IPS-18c (cell line): Measurements from ENCODE around the gene PFKFB3.
"Not testable (repeated sequence)": the region's sequence is repeated elsewhere in the genome, so short reads cannot be mapped to it uniquely, and the experiment has no call there.

Experiments used
- H3K4me3 ChIP-seq: 2 replicates; pipeline ENCODE4 v1.7.0; 2013; ENCODE audit warnings: low read depth, mild to moderate bottlenecking, low read length, moderate library complexity; ENCODE audit not compliant: insufficient read depth
- H3K9me3 ChIP-seq: one replicate; pipeline ENCODE4 v1.6.1; 2013; ENCODE audit warnings: mild to moderate bottlenecking, low read length, moderate library complexity; ENCODE audit not compliant: control insufficient read depth, insufficient read depth

Gene PFKFB3

DNA sequence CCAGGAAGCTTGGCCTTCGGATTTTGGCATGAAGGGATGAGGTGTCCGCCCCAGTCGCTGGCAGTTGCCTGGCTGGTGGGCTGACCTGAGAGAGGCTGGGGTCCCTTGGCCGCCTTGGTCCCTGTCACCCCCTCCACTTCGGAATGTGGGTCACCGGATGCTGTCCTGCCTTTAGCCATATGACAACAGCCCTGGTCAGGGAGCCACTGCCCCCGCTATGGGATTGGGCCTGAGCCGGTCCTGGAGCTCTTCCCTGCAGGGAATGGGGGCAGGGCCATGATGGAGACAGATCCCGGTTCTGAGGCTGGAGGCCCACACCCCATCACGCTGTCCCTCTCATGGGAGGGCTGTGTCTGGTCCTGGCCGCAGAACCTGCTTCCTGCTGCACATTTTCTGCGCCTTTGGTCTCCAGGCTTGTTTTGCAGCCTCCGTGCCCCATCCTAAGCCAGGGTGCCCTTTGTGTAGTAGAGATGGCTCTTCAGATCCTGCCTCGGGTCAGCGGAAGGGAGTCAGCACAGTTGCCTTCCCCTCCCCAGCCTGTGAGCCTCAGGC lies 22.6 kb downstream of the PFKFB3 start:
- H3K4me3 ChIP-seq = no peak overlapping the region
- no peaks in the 10 kb centered on the region for H3K9me3 ChIP-seq

DNA sequence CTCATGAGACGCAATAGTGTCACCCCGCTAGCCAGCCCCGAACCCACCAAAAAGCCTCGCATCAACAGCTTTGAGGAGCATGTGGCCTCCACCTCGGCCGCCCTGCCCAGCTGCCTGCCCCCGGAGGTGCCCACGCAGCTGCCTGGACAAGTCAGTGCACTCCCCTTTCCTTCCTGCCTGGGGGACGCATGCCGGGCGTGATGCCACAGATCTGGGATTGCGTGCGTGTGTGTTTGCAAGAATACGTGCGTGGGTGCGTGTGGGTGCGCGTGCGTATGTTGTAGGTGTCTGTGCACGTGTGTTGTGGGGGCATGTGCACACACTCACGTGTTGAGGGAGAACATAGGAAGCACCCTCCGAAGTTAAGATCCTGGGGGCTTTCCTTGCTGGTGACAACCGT lies 23.5 kb downstream of the PFKFB3 start:
- no peaks in the 10 kb centered on the region for H3K9me3 ChIP-seq
- H3K4me3 ChIP-seq = no peak overlapping the region

DNA sequence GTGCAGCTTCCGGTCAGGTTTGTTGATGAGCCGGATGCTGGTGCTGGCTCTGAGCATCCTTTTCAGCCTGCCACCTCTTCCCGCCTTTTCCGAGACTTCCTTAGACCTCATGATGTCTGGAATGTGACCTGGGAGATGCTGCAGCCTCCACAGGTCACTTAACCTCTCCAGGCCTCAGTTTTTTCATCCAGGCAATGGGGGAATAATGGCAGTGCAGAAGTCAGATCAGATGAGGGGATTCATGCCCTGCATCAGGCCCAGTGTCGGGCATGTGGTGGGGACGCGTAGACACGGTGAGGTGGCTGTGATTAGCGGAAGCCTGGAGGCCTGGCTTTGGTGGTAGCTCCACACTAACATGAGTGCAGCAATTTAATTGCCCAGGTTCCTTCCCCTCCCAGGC lies 24.6 kb downstream of the PFKFB3 start:
- Histone ChIP-seq H3K4me3 (no peak overlapping the region), H3K9me3 (no peaks in the 10 kb centered on the region)

DNA sequence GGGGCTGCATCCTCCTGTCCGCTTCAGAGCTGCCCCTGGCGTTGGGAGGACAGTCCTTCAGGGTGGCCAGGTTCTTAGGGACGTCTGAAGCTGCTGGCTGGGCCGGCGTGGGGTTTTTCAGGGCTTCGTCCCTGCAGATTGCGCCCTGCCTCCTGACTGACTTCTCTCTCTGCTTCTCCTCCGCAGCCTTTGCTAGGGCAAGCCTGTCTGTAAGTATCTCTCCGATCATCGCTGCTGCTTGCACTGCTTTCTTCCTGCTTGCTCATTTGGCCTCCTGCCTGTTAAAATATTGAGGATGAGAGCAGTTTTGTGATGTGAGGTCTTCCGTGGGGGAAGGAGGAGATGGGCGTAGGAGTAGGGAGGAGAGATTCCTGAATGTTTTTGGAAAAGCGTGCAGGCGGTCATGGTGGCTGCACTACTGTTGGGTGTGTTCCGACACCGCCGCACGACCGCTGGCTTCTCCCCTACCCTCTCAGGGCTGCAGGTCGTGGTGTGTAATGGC lies 25.3 kb downstream of the PFKFB3 start:
- no peaks in the 10 kb centered on the region for H3K9me3 ChIP-seq
- no peak overlapping the region for H3K4me3 ChIP-seq

DNA sequence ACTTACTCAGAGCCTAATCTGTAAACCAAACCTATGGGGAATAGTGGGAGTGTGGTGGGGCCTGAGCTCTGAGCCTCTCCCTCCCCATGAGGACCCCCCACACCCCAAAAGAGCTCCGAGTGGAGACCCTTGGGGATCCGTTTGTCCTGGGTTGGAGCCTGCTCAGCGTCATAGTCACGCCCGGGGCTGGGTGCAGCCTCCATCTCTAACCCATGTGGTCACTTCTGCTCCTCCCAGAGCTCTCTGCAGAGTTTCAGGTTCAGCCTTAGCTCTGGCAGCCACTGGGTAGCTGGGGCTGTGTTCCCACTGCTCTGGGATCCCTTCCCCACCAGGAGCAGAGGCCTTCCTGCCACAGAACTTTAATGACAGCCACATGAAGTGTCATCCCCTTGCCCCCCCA lies 25.9 kb downstream of the PFKFB3 start:
- H3K9me3 ChIP-seq = no peaks in the 10 kb centered on the region
- H3K4me3 ChIP-seq = no peak overlapping the region

DNA sequence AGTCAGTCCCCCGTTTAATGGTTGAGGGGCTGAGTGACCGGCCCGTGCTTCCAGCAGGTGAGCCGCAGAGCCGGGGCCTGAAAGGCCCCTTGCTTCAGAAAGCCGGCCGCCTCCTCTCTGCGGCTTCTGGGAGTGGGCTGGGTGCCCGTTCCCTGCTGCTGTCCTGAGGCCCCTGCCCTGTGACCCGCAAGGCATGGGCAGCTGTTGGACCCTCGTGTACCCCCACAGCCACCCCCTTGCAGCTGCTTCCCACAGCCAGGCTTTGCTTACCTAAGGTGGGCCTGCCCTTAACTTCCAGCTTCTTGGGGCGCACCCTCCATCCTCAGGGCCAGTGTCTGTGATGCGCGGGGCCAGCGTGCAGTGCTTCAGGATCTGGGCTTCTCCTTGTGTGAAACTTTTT lies 26.6 kb downstream of the PFKFB3 start:
- Histone ChIP-seq H3K4me3 (no peak overlapping the region), H3K9me3 (no peaks in the 10 kb centered on the region)

DNA sequence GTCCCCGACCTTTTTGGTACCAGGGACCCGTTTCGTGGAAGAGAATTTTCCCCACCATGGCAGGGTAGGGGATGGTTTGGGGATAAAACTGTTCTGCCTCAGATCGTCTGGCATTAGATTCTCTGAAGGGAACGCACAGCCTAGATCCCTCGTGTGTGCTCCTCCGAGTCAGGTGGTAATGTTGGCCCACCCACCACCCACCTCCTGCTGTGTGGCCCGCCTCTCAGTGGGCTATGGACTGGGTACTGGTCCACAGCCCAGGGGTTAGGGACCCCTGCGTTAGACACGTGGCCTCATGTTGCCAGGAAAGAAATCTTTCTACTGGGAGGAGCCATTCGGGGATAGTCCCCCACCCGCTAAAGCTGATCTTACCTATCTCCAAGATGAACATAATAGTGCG lies 27.0 kb downstream of the PFKFB3 start:
- Histone ChIP-seq H3K9me3 (no peaks in the 10 kb centered on the region), H3K4me3 (no peak overlapping the region)

DNA sequence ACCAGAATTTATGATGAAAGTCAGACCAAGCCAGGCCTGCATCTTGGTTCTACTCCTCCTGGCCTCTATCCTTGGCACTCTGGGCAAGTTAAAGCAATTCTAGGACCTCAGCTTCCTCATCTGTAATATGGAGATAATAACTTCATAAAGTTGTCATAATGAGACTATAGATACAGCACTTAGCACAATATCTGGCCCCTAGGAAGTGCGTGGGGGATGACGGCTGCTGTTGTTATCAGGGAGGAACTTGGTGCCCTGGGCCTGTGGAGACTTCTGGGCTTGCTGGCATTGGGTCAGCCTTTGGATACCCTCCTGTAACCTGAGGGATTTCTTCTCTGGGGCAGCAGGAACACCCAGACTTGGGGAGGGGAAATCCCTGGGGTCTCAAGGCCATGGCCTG lies 27.6 kb downstream of the PFKFB3 start:
- Histone ChIP-seq H3K4me3 (no peak overlapping the region), H3K9me3 (no peaks in the 10 kb centered on the region)

DNA sequence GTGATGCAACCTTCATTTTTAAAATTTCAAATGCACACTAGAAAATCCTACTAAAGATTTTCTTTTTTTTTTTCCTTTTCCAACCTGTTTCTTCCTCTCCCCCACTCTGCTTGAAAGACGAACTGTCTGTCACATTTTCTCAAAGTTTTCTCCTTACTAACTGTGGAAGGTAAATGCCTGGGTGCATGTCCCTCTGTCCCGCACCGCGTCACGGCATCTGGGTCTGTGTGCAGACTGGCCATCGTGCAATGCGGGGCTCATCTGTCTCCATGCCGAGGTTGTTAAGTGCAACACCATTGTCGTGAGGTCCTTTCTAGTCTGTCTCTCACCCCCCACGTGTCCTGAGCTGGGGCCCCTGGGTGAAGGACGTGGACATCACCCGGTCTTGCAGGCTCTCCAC lies 28.4 kb downstream of the PFKFB3 start:
- no peak overlapping the region for H3K4me3 ChIP-seq
- H3K9me3 ChIP-seq = no peaks in the 10 kb centered on the region

DNA sequence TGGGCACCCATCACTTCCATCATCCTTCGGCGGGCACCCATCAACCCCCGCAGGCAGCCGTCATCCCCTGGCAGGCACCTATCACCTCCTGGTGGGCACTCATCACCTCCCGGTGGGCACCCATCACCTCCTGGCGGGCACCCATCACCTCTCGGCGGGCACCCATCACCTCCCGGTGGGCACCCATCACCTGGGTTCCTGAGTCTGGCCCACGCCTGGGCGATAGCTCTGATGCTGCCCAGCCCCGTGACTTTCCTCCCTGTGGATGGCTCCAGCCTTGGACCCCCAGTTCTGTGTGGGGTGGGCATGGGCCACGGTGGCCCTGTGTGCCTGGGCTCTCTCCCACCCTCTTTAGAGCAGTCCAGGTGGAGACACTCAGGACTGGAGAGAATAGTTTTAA lies 29.0 kb downstream of the PFKFB3 start:
- Histone ChIP-seq H3K4me3 (no peak overlapping the region), H3K9me3 (no peaks in the 10 kb centered on the region)

DNA sequence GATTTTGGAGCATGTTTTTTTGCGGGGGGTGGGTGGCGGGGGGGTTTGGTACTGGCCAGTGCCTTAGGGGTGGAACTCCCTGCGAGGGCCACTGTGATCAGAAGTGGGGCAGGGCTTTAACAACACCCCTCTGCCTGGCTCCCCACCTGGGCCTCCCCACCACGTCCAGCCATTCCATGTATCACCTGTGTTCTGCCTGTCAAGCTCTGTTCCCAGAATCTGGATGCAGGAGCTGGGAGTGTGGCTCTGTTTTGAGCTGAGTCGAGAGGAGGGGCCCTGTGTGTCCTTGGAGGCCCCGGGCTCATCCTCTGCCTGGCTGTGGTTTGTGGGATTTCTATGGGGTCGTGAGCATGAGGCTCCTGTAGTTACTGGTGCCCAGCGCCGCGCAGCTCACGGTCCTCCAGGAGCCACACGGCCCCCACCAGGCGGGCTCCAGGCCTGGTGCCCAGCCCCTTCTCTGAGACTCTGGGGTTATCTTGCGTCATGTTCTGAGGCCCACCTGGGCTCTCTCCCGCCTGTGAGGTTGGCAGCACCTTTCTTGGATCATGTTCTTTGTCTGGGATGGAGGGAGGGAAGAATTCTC lies 29.6 kb downstream of the PFKFB3 start:
- no peaks in the 10 kb centered on the region for H3K9me3 ChIP-seq
- no peak overlapping the region for H3K4me3 ChIP-seq

DNA sequence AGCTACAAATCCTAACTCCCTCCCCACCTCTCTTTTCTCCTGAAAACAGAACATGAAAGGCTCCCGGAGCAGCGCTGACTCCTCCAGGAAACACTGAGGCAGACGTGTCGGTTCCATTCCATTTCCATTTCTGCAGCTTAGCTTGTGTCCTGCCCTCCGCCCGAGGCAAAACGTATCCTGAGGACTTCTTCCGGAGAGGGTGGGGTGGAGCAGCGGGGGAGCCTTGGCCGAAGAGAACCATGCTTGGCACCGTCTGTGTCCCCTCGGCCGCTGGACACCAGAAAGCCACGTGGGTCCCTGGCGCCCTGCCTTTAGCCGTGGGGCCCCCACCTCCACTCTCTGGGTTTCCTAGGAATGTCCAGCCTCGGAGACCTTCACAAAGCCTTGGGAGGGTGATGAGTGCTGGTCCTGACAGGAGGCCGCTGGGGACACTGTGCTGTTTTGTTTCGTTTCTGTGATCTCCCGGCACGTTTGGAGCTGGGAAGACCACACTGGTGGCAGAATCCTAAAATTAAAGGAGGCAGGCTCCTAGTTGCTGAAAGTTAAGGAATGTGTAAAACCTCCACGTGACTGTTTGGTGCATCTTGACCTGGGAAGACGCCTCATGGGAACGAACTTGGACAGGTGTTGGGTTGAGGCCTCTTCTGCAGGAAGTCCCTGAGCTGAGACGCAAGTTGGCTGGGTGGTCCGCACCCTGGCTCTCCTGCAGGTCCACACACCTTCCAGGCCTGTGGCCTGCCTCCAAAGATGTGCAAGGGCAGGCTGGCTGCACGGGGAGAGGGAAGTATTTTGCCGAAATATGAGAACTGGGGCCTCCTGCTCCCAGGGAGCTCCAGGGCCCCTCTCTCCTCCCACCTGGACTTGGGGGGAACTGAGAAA lies 30.4 kb downstream of the PFKFB3 start:
- Histone ChIP-seq H3K4me3 (no peak overlapping the region), H3K9me3 (no peaks in the 10 kb centered on the region)

DNA sequence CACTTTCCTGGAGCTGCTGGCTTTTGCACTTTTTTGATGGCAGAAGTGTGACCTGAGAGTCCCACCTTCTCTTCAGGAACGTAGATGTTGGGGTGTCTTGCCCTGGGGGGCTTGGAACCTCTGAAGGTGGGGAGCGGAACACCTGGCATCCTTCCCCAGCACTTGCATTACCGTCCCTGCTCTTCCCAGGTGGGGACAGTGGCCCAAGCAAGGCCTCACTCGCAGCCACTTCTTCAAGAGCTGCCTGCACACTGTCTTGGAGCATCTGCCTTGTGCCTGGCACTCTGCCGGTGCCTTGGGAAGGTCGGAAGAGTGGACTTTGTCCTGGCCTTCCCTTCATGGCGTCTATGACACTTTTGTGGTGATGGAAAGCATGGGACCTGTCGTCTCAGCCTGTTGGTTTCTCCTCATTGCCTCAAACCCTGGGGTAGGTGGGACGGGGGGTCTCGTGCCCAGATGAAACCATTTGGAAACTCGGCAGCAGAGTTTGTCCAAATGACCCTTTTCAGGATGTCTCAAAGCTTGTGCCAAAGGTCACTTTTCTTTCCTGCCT lies 31.1 kb downstream of the PFKFB3 start:
- no peaks in the 10 kb centered on the region for H3K9me3 ChIP-seq
- no peak overlapping the region for H3K4me3 ChIP-seq

DNA sequence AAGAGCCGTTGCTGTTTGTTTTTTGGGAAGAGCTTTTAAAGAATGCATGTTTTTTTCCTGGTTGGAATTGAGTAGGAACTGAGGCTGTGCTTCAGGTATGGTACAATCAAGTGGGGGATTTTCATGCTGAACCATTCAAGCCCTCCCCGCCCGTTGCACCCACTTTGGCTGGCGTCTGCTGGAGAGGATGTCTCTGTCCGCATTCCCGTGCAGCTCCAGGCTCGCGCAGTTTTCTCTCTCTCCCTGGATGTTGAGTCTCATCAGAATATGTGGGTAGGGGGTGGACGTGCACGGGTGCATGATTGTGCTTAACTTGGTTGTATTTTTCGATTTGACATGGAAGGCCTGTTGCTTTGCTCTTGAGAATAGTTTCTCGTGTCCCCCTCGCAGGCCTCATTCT lies 31.6 kb downstream of the PFKFB3 start:
- Histone ChIP-seq H3K9me3 (no peaks in the 10 kb centered on the region), H3K4me3 (no peak overlapping the region)

DNA sequence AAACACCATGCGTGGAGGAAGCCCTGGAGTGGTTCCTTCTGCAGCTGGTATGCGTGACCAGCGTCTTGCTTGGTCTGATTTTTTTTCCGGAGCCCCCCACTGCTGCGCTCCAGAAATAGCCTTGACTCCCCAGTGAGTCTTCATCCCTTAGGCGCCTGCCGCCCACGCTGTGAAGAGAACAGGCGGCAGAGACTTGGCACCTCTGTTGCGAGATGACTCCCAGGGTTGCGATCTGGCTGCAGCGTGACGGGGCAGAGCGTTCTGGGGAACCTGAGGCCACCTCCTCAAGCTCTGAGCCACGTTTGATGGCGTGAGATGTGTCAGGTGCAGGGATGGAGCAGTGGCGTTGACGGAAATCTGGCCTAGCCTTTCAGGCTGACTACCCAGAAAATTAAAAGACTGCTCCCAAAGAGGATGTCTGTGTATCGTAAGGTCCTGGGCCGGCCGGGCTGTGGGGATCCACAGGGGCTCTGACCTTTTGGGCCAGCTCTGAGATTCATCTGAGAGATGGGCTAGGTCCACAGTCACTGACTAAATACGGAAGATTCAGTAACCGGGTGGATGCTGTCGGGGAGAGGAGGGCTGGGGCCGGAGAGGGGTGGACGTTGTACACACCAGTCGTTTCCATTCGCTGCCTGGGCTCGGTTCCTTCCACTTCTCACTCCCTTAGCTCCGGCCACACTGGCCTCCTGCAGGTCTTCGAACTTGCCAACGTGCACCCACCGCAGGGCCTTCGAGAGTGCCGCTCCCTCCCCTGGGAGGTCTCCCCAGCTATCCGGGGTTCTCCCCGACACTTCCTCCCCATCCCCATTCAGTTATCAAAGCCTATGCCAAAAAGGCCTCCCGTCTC lies 33.8 kb downstream of the PFKFB3 start:
- no peaks in the 10 kb centered on the region for H3K9me3 ChIP-seq
- H3K4me3 ChIP-seq = no peak overlapping the region

DNA sequence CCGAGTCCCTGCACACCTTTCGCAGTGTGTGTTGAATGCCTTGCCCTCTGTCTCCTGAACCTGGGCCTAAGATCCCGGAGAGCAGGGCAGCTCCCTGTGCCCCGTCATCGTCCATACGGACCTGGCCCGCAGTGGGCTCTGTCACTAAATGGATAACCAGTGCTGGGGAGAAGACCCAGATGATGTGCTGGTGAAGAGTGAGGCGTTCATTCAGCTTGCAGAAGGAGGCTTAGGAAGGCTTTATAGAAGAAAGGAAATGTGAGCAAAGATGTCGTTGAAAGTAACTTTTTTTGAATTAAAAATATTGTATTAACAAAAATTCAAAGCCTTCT lies 34.4 kb downstream of the PFKFB3 start:
- H3K4me3 ChIP-seq = no peak overlapping the region
- no peaks in the 10 kb centered on the region for H3K9me3 ChIP-seq

DNA sequence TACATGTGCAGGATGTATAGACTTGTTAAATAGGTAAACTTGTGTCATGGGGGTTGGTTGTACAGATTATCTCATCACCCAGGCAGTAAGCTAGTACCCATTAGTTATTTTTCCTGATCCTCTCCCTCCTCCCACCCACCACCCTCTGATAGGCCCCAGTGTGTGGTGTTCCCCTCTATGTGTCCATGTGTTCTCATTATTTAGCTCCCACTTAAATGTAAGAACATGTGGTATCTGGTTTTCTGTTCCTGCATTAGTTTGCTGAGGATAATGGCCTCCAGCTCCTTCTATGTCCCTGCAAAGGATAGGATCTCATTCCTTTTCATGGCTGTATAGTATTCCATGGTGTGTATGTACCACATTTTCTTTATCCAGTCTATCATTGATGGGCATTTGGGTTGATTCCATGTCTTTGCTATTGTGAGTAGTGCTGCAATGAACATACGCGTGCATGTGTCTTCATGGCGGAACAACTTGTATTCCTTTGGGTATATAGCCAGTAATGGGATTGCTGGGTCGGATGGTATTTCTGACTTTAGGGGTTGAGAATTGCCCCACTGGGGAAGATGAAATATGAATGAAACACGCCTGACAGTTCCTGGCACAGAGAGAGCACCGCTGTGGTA lies 36.0 kb downstream of the PFKFB3 start:
- not testable (repeated sequence) for H3K4me3 ChIP-seq, H3K9me3 ChIP-seq
